Purkinje cell (primary cell): ENCODE results near the gene GPHB5. TPM values are rescaled to one million over a fixed set of nuclear protein-coding genes. Genes with fewer than 3 reads are reported as not detected.

ENCODE experiments used
- polyA plus RNA-seq: library from polyadenylated mRNA; unstranded; fragments of >200 nt; fragmentation: Nextera tagmentation; gene quantifications from 2 replicates; pipeline ENCODE4 v1.2.1, GENCODE V29; 2014

The GPHB5 gene, protein sequence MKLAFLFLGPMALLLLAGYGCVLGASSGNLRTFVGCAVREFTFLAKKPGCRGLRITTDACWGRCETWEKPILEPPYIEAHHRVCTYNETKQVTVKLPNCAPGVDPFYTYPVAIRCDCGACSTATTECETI
- polyA plus RNA-seq = not detected in 2 replicates

GRCh38 chr14:63318835-63319234, at the start of gene GPHB5:
TSS of gene GPHB5 (minus strand) at chr14:63318935. CDS start at chr14:63317849, 1,086 bp downstream.

Other genes with a start within 250 kb of the GPHB5 start
- 2.0 and 7.8 TPM in 2 replicates for gene RHOJ, start 114.5 kb downstream of the GPHB5 start, polyA plus RNA-seq
- 25.0 and 25.9 TPM in 2 replicates for gene PPP2R5E, start 224.4 kb upstream of the GPHB5 start, polyA plus RNA-seq